Measurements from ENCODE around the gene TMEM184A. TPM values are rescaled to one million over a fixed set of nuclear protein-coding genes. Genes with fewer than 3 reads are reported as not detected.

TMEM184A gene
- total and polyA plus RNA-seq, 2 of the 4 experiments (the other 2 are of a cell fraction) = 0.36 to 1.9 TPM

DNA sequence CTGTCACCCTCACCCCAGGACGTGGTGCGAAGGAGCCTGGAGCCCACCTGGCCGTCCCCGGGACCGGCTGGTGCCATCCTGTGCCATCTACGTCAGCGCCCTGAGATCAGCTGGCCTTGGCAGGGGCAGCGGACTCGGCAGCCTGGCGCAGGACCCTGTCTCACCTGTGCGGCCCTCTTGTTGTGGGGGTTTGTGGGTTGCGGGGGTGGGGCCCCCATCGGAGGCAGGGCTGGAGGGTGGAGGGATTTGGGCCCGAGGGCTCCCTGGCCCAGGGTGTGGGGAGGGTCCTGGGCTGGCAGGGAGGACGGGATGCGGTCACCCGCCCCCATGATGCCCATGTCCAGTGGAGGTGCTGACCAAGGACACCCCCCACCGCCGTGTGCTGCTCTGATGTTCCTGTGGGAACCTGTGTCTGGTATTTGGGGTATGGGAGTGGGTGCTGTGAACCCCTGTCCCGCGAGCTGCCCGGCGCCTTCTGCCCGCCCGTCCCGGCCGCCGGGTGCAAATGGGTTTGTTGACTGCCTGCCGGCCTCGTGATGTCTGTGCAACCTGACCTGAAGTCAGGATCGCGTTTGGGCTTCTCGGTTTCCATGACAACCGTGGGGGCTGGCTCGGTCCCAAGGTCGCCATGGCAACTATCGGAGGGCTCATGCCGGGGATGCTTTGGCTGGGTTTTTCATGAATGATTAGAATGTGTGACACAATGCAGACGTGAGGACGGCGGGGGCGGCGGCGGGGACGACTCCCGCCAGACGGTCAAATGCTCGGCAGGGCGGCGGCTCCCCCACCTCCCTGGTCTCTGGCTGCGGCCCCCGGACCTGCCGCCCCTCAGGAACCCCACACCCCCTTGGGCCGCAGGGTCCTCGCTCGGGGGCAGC, 18.2 kb downstream of the TMEM184A start (continued):
- TF ChIP-seq, protein P1, sequence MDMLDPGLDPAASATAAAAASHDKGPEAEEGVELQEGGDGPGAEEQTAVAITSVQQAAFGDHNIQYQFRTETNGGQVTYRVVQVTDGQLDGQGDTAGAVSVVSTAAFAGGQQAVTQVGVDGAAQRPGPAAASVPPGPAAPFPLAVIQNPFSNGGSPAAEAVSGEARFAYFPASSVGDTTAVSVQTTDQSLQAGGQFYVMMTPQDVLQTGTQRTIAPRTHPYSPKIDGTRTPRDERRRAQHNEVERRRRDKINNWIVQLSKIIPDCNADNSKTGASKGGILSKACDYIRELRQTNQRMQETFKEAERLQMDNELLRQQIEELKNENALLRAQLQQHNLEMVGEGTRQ (IDR thresholded peaks at IDR 0.05; ENCODE audit: low read depth, low read length) = peak; percentile 76
- 0 out of 2 replicates have a peak, but pooled peaks have one; percentile 35 for TF ChIP-seq FOS (IDR thresholded peaks at IDR 0.05; ENCODE audit: low read depth, low read length)
